NCI-H2196 (cell line): Measurements from ENCODE around the gene SRGAP1.
"Not testable (repeated sequence)": the region's sequence is repeated elsewhere in the genome, so short reads cannot be mapped to it uniquely, and the experiment has no call there.

ENCODE experiments used
- DNase-seq: peaks from one replicate; lab custom pipeline; 2025; ENCODE audit not compliant: unreplicated experiment; lab: John Stamatoyannopoulos, UW

SRGAP1 gene

DNA sequence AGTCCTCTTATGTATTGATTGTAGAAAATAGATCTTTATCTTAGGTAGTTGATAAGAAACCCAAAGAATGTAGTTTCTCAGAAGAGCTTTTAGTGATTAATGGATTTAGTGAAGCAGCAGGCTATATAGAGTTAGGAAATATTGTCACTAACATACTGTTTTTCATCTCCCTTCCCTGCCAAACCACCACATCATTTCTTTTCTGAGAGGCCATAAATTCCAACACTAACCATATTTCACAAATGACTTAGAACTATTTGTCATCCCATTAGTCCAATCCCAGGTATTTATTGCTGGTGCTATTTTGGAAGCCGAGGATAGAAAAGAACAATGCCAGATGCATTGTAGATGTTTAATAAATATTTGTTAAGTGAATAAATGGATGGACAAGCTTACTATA, 191.9 kb downstream of the SRGAP1 start:
- DNase-seq, result no peak

DNA sequence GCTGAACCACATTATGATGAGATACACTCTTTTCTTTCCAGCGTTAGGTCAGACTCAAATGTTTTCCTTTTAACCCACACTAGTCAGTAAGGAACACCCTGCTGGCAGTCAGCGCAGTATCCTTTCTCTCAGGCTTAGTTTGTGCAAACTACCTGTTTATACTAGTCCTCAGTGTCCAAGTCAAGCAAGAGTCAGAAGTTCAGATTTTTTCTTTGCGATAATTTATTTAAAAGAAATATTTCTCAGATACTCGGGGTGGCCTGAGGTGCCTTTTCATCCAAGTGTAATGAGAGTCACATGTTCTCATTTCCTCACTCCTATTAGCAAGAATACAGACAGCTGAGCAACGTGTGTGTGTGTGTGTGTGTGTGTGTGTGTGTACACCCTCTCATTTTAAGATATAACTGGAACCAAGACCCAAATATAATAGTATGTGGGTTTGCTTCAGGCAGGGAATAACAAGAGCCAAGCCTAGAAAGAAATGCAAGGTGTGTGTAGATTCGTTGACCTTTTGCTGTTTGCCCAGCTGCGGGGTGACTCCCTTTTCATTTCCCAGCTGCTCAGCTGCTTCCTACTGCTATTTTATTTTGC, 194.9 kb downstream of the SRGAP1 start:
- DNase-seq, result peak; percentile 73

DNA sequence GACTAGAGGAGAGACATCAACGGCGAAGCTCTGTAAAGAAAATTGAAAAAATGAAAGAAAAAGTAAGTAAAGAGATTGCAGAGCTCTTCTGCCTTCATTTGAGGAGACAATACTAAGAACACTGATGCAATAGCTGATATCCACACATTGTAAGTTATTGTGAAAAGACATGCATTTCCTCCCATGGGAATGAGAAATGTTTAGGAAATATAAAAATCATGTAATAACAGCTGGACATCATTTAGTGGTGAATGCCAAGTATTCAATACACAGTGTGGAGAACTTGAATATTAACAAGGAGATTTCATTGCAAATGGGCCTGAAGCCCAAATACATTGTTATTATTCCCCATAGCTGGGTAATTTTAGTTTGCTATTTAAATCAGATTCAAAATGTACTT, 198.4 kb downstream of the SRGAP1 start:
- no peak for DNase-seq

DNA sequence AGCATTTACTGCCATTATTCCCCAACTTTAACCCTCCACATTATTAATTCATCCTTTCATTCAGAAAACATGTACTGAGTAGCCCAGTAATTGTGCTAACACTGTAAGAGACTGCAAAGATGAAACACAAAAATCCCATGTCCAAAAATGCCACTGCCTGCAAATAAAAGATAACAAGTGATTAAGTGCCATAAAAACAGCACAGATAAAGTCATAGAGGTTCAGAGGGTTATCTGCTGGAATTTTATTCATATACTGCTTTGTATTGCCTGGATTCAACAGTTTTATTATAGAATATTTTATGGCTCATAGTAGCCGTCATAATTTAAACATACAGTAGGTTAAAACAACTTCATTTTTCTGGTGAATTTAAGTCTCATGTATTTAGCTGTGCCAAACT, 199.7 kb downstream of the SRGAP1 start:
- DNase-seq, result no peak

DNA sequence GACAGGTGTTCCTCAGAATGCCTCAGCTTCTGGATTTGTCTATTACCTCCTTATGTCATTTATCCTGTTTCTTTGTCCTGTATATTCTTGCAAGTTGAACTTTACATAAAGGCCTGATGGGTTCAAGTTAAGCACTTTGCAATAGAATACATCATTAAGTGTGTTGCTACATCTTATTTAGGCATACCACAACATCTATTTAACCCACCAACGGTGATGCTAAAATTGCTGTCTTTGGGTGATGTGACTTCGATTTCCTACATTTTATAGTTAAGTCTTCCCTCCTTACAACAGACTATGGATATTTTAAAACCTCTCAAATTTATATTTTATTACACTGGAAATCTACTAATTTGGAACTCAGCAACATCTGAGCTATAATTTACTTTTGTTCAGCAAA, 206.6 kb downstream of the SRGAP1 start:
- no peak for DNase-seq

DNA sequence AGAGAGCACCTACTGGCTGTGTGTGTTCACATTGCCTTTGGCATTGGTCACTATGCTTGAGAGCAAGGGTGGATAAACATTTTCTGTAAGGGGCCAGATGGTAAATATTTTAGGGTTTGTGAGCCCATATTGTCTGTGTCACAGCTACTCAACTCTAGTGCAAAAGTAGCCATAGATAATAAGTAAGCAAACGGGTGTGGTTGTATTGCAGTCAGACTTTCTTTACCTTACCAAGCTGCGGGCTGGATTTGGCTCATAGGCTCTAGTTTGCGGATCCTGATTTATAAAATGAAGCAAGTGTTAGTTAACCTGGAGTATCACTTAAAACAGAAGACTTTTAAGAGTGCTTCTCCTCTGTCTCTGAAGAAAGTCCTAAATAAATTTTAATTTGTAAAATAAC, 208.6 kb downstream of the SRGAP1 start:
- DNase-seq, result no peak

DNA sequence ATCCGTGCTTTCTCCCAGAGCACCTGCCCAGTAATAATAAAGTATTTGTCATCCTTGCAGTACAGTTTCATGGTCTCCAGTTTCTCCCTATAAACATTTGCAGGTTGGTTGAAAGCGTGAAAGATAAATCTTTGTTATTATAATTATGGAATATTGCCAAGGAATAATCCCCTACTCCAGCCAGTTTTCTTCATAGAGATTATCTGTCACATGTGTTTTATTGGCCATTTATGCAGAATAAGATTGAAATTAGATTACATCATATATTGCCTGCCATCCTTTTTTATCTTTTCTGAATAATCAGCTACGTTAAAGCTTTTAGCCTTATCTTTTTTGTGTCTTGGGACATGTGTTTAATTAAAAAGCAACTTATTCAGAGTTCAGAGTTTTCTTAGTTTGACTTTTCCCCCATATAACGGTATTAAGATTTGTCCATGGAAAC, 209.6 kb downstream of the SRGAP1 start:
- no peak for DNase-seq

DNA sequence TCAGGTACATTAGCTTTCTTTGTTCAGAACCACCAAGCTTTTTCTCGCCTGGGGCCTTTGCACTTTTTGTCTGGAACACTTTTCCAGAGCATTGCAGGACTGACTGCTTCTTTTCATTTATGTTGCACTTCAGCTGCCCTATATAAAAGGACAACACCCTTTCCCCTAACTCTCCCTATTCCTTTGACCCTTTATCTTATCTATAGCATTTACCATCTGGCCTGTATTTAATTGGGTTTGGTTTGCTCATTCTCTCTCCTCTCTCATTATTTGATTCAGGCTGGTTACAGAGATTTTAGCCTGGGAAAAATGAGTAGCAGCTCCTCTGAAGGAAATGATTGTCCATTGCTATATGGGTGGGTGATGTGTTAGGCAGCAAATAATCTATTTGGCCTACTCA, 212.2 kb downstream of the SRGAP1 start:
- no peak for DNase-seq

DNA sequence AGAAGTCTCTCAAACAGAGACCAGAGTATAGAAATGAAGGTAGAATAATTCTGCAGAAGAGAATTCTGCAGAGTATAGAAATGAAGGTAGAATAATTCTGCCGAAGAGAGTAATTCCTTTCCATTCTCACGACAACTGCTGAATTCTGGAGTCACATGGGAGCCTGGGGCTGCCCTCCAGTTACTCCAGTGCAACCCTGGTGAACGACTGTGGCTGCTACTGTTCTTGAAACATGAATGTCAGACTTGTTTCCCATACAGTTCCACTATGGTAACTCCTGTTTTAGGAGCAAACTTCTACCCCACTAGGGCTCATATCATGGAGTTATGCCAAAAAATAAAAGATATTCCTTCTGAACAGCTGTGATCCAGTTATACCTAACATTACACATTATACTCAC, 213.2 kb downstream of the SRGAP1 start:
- DNase-seq, result no peak

DNA sequence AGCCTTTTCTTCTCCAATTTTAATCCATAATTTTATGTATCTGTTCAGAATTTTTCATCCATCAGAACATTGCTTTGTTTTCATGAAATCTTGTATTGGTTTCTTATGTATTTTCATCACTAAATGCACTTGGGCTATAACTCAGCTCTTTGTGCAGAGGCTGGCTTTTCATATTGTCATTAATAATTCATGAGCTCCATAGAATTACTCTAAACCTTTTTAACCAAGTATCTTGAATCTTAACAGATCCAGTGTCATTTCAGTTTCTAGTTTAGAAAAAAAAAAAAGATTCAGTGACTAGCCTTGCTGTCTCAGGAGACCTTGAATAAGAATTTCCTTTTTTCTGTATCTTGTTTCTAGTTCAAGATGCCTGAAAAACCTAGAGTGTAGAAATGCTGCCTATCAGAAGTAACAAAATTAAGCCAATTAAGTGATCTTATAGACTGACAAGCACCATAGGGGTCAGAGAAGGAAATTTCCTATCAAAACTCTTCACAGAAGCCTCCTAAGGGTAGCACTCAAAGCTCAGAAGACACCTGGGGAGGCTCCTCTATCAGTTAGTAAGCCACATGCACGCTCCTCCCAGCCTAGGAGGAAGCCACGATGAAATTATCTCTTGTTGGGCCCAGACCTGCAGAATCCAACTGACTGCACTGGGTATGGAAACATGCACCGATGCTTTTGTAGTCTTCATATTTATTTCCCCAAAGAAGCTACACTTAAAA, 214.2 kb downstream of the SRGAP1 start:
- DNase-seq, result no peak

DNA sequence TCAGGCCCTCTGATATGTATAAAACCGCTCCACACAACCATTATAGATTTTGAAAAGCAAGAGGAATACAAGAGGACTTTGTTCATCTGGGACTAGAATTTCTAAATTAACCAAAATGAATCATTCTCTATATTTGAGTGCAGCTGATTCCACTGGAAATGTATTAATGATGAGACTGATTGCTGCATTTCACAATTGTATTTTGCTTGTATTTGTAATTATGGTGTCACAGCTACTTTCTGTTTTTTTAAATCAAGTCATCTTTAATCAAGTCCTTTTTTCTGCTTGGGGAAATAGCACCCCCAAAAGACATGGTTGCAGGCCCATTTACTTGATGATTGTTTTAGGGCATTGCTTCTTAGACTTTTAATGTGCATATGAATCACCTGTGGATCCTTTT, 215.2 kb downstream of the SRGAP1 start:
- no peak for DNase-seq

DNA sequence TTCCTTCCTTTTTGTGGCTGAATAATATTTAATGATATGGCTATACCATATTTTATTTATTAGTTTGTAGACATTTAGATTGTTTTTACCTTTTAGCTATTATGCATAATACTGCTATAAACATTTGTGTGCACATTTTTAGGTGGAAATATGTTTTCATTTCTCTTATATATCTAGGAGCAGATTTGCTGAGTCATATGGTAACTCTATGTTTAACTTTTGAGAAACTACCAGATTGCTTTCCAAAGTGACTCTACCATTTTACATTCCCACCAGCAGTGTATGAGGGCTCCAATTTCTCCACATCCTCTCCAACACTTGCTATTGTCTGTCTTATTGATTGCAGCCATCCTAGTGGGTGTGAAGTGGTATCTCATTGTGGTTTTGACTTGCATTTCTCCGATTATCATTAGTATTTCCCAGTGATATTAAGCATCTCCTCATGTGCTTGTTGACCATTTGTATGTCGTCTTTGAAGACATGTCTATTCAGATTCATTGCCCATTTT, 217.4 kb downstream of the SRGAP1 start:
- DNase-seq, result no peak

DNA sequence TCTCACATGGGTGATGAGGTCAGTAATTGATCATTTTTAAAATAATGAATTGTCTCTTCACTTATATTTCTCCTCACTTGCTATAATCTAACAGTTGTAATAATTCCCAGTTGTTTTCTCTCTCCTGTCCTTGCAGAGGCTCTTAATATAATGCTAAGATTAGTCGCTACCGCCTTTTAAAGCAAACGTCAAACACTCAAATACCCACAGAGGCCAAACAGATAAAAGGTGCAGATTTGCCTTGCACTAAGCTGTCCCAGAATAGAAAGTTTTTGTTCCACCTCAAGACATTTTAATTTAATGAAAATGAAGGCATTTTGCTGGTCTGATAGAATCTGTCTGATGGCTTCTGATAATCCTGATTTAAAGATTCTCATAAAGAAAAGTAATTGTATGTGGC, 218.6 kb downstream of the SRGAP1 start:
- DNase-seq, result no peak

DNA sequence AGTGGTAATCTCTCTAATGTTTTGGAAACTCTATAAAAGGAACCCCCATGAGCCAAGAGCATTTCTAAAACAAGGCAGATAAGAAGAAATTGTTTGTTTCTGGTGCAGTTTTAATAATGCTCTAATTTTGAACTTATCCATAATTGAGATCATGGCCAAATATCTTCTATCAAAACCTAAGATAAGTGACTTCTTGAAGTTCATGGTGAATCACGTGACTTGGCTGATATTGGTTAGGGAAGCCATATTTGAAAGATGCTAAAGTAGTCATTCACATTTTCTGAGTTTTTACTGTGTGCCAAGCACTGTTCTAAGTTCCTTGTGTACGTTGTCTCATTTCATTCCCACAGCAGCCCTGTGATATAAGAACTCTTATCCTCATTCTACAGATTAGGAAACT, 219.7 kb downstream of the SRGAP1 start:
- no peak for DNase-seq

DNA sequence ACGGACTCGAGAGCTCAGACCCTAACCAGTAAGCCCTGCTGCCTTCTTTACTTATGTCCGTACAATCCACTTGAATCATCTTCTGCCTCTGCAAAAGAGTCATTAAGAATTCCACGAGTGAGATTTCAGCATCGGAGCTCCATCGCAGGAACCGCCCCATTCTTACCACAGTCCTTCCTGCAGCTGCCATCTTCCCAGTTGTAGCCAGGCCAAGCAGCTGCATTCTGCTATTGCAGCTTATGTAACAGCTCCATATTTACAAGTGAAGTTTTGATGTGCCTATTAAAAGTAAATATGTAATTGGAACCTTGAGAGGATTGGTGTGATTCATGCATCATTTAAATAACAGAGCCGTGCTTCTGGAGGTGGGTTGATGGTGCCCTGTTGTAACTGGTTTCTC, 220.2 kb downstream of the SRGAP1 start:
- no peak for DNase-seq

DNA sequence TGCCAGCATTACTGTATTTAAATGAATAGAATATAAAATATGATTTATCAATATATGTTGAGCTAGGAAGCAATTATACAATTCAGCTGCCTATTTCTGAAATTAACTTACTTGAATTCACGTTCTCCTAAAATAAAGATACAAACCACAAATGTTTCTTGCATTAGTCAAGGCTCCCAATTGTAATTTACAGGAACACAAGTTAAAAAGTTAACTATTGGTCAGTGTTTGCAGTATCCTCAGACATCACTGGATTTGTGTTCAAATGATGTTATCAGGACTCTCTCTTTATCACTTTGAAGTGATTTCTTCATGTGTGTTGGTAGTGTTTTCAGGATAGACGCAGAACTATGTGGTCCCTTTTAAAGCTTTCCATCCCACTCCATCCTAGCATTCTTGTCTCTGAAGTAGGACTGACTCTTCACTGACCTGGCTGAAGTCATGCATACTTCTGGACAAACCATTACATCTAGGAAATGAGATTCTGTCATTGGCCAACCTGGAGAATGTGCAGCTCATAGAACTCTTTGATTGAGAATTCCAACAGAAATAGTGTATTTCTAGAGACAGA, 221.5 kb downstream of the SRGAP1 start:
- DNase-seq, result no peak

DNA sequence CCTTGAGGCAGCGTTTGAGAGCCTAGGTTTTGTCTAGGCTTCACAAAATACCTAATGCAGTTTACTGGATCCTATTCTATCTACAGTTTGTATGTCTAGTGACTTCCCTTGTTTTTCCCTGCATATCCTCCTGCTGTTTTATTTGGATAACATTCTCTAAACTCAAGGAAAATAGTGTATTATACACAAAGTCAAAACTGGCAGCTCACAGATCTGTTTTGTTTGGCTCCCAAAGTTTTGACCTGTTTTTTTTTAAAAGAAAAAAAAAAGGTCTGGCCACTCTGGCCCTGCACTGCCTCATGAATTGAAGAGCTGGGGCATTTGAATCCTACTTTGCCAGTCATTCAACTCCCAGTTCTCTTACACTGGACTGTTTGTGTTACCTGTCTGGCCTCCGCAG, 222.3 kb downstream of the SRGAP1 start:
- DNase-seq, result no peak

DNA sequence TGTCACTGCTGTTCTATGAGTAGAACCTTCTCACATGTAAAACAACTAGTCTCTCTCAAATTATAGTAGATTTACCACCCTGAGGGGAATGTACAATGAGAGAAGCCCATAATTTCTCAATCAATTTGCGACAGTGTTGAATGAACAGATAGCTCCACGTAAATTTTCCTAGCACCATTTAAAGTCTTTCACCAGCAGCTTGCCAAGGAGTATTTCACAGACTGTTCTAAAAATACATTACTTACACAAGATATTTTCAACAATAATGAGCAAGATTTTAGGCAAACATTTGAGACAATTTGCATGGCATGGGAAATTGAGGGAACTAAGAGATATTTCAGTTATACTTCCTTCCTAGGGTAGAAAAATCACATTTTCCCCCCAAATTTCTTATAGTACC, 226.0 kb downstream of the SRGAP1 start:
- DNase-seq, result no peak

DNA sequence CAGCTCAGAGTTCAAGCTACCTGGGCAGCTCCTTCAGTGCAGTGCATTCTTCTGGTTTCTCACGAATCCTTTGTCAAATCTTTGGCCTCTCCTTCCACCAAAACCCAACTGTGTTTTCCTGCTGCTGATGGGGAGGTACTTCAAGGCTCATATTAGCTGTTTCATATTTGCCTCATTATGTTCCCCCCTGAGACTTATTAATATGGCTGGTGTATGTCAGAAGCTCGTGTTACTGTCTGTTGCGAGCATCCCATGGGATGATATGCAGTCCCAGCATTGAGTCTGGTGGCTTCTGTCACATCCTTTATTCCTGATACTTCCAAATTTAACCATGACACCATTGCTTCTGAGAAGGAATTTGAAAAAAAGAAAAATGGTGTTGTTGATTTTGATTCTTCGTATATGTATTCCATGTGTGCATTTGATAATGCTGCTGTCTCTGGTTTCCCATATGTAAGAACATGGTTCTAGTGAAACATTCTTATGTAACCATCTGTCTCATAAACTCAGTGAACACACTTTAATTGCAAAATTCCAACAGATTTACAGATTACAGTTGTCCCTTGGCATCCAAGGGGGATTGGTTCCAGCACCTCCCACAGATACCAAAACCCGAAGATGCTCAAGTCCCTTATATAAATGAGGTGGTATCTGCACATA, 228.5 kb downstream of the SRGAP1 start:
- no peak for DNase-seq

DNA sequence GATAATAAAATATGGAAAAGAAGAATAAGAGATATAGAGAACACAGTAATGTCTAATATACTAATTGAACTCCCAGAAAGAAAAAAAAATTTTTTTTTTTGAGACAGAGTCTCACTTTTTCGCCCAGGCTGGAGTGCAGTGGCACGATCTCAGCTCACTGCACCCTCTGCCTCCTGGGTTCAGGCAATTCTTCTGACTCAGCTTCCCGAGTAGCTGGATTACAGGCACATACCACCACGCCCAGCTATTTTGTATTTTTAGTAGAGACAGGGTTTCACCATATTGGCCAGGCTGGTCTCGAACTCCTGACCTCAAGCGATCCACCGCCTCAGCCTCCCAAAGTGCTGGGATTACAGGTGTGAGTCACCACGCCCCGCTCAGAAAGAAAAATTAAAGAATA, 232.1 kb downstream of the SRGAP1 start:
- not testable (repeated sequence) for DNase-seq

DNA sequence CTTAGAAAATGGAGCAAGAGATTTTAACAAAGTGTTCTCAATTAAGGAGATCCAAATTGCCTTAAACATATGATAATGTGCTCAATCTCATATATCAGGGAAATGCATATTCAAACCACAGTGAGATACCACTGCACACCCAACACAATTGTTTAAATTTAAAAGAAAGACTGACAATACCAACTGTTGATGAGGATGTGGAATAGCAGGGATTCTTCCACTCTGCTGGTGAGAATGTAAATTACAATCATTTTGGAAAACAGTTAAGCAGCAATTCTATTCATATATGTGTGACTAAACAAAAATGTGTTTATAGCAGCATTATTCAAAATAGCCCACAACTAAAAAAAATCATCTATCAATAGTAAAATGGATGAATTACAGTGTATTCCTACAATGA, 233.4 kb downstream of the SRGAP1 start:
- no peak for DNase-seq
